ENCODE data around the gene ENPEP.

ENPEP gene

DNA sequence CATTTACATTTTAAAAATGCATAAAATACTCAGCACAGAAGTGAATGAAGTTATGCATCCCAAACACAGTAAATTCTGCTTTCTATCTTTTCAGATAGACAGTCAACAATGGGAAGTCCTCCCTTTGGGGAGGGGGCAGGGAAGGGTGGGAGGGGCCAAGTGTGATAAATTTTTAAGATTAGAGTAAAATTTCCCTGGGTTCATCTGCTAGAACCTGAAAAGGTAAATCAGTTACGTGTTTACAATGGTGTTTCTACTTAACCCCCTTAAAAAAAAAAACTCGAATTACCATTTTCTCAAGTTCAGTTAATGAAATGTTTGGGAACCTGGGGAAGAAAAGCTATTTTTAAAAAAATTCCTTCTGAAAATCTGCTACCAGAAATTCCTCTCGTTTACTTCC, 137.8 kb downstream of the ENPEP start:
- no peaks in the 10 kb centered on the region for H3K36me3 ChIP-seq
- H3K27me3 ChIP-seq = peaks cover 84% of the 10 kb centered on the region
- H3K4me1 ChIP-seq = no peaks in the 10 kb centered on the region
- H3K4me2 ChIP-seq = no peak overlapping the region
- no peak overlapping the region for H3K9ac ChIP-seq
- H3K9me3 ChIP-seq = peaks cover 60% of the 10 kb centered on the region
- H4K20me1 ChIP-seq = 0 out of 2 replicates have a peak, but pooled peaks cover 4% of the 10 kb centered on the region
- H3K27ac ChIP-seq = no peak overlapping the region
- H3K4me3 ChIP-seq = no peak overlapping the region
- TF ChIP-seq Cebpa-rat (IDR thresholded peaks at IDR 0.05) = no peak

DNA sequence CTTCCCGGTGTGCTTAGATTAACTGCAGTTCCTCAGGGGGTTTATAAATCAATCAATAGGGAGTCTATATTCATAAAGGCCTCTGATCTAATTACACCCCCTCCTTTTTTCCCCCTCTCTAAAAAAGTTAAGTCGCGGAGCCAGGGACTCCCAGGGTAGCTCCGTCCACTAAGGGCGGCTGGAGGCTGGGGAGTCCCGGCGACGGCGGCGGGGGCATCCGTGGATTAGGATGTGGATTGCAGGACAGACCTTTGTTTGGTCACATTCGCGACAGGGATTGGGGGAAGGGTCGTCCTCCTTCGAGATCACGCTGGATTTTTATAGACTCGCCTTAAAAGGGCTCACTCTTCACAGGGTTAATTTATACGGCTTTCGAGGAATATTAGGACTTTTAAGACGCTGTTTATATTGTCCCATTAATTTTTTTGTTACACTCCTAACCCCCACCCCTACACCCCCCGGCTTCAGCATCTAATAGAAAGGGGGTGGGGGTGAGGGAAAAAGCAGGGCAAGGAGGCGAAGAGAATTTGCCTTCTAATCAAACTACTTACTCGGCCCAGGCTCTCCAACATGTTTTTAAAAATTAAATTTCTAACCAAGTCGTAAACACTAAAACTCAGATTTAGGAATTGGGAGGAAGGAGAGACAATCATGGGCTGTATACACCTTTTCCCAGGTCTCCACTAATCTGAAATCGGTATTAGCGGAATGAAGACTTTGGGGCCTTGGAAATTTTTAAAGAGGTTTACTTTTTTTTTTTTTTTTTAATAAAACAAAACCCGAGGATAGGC, 138.4 kb downstream of the ENPEP start:
- no peak overlapping the region for H3K4me2 ChIP-seq
- 0 out of 2 replicates have a peak, but pooled peaks cover 4% of the 10 kb centered on the region for H4K20me1 ChIP-seq
- H3K4me3 ChIP-seq = no peak overlapping the region
- no peaks in the 10 kb centered on the region for H3K36me3 ChIP-seq
- H3K9me3 ChIP-seq = peaks cover 66% of the 10 kb centered on the region
- no peaks in the 10 kb centered on the region for H3K4me1 ChIP-seq
- no peak overlapping the region for H3K27ac ChIP-seq
- no peak for TF ChIP-seq Cebpa-rat (IDR thresholded peaks at IDR 0.05)
- peaks cover 91% of the 10 kb centered on the region for H3K27me3 ChIP-seq
- no peak overlapping the region for H3K9ac ChIP-seq
